ENCODE measurements around the gene GSG1L2. TPM values are rescaled to one million over a fixed set of nuclear protein-coding genes. Genes with fewer than 3 reads are reported as not detected.

Gene GSG1L2
- total RNA-seq, result not detected in 2 replicates

GRCh38 chr17:9821921-9822320, at the start of gene GSG1L2:
GSG1L2 (minus strand) TSS chr17:9822079; CDS start chr17:9822071, 8 bp downstream.

GRCh38 chr17:9825641-9826150, 3.8 kb upstream of the GSG1L2 start, which contains the start of gene GLP2R:
GLP2R (plus strand) TSS chr17:9825924; CDS start chr17:9826064, 140 bp downstream.

GRCh38 chr17:9790889-9791876, 30.7 kb downstream of the GSG1L2 start, which contains the start of gene DHRS7C:
DHRS7C (minus strand) TSS chr17:9791592; CDS start chr17:9791284, 308 bp downstream.

Other genes starting within 250 kb of the GSG1L2 start
- gene STX8, start 246.3 kb downstream of the GSG1L2 start, total RNA-seq, result 65.7 and 77.7 TPM in 2 replicates
- not detected in 2 replicates for gene CFAP52, start 245.4 kb downstream of the GSG1L2 start, total RNA-seq
- 0.13 and 0.22 TPM in 2 replicates for gene USP43, start 176.6 kb downstream of the GSG1L2 start, total RNA-seq
- gene DHRS7C, start 30.5 kb downstream of the GSG1L2 start, total RNA-seq, result not detected in 2 replicates
- not detected in 2 replicates for gene GLP2R, start 3.8 kb upstream of the GSG1L2 start, total RNA-seq
- not detected in 2 replicates for gene RCVRN, start 83.2 kb upstream of the GSG1L2 start, total RNA-seq